Neural progenitor cell (in vitro differentiated cells): ENCODE data around the gene TASOR2. TPM values are rescaled to one million over a fixed set of nuclear protein-coding genes. Genes with fewer than 3 reads are reported as not detected.

Experiments
- DNase-seq: peaks from one replicate; pipeline ENCODE4 v3.0.0-alpha.2; 2016; ENCODE audit warnings: low spot score
- H2AFZ ChIP-seq: fragments of 200-600 bp; sonication (generic); replicated peaks from 2 replicates; pipeline ENCODE4 v1.6.1; 2016; ENCODE audit warnings: antibody characterized with exemption
- H3F3A ChIP-seq: fragments of 200-600 bp; sonication (generic); 2 replicates; pipeline ENCODE4 v1.6.1; 2016; ENCODE audit warnings: antibody characterized with exemption, low read depth
- H3K27ac ChIP-seq: fragments of 200-600 bp; sonication (generic); 2 replicates; pipeline ENCODE4 v1.5.1; 2016; ENCODE audit warnings: mild to moderate bottlenecking
- H3K27me3 ChIP-seq: fragments of 200-600 bp; sonication (generic); 2 replicates; pipeline ENCODE4 v1.6.1; 2016; ENCODE audit warnings: mild to moderate bottlenecking, moderate library complexity
- H3K36me3 ChIP-seq: fragments of 200-600 bp; sonication (generic); 2 replicates; pipeline ENCODE4 v1.5.1; 2016
- H3K4me1 ChIP-seq: fragments of 200-600 bp; sonication (generic); 2 replicates; pipeline ENCODE4 v1.6.1; 2016; ENCODE audit warnings: mixed run types
- H3K4me2 ChIP-seq: fragments of 200-600 bp; sonication (generic); 2 replicates; pipeline ENCODE4 v1.6.1; 2016
- H3K4me3 ChIP-seq: fragments of 200-600 bp; sonication (generic); 2 replicates; pipeline ENCODE4 v1.5.1; 2016
- H3K79me2 ChIP-seq: fragments of 200-600 bp; sonication (generic); 2 replicates; pipeline ENCODE4 v1.6.1; 2016; ENCODE audit warnings: low read depth
- H3K9ac ChIP-seq: fragments of 200-600 bp; sonication (generic); 2 replicates; pipeline ENCODE4 v1.6.1; 2016
- H3K9me3 ChIP-seq: fragments of 200-600 bp; sonication (generic); 2 replicates; pipeline ENCODE4 v1.5.1; 2016; ENCODE audit warnings: low read depth
- H4K20me1 ChIP-seq: fragments of 200-600 bp; sonication (generic); 2 replicates; pipeline ENCODE4 v1.6.1; 2016; ENCODE audit warnings: low read depth
- H3K27ac Mint-ChIP-seq: 3 replicates; pipeline ENCODE4 v1.8.0; 2021; ENCODE audit warnings: mixed read lengths
- H3K27me3 Mint-ChIP-seq: 2 replicates; pipeline ENCODE4 v1.8.0; 2022; ENCODE audit warnings: low read depth, mild to moderate bottlenecking, inconsistent platforms, moderate library complexity, mixed read lengths; ENCODE audit not compliant: insufficient read depth
- H3K36me3 Mint-ChIP-seq: 3 replicates; pipeline ENCODE4 v1.8.0; 2021; ENCODE audit warnings: mixed read lengths
- H3K4me1 Mint-ChIP-seq: 3 replicates; pipeline ENCODE4 v1.8.0; 2021; ENCODE audit warnings: mixed read lengths
- H3K4me3 Mint-ChIP-seq: 3 replicates; pipeline ENCODE4 v1.8.0; 2021; ENCODE audit warnings: mild to moderate bottlenecking, moderate library complexity, mixed read lengths
- H3K9me3 Mint-ChIP-seq: 3 replicates; pipeline ENCODE4 v1.8.0; 2020; ENCODE audit warnings: mixed read lengths
- CTCF ChIP-seq: fragments of 200-600 bp; sonication (generic); IDR thresholded peaks from 2 replicates; pipeline ENCODE4 v1.5.1; 2017; ENCODE audit warnings: antibody characterized with exemption, mild to moderate bottlenecking
- EZH2 ChIP-seq: fragments of 200-600 bp; sonication (generic); IDR thresholded peaks from 2 replicates; pipeline ENCODE4 v1.6.1; 2017; ENCODE audit warnings: antibody characterized with exemption, mild to moderate bottlenecking, moderate library complexity
- EZH2phosphoT487 ChIP-seq: fragments of 200-600 bp; sonication (generic); IDR thresholded peaks from 2 replicates; pipeline ENCODE4 v1.6.1; 2017; ENCODE audit warnings: antibody characterized with exemption
- total RNA-seq: library from RNA; depleted of rRNA; stranded (reverse); fragments of >200 nt; gene quantifications from 2 replicates; pipeline ENCODE4 v1.2.3, GENCODE V29; 2015; ENCODE audit warnings: low replicate concordance

The TASOR2 gene
- total RNA-seq, 1 donor from 2014 or later, result 32.7 TPM

DNA sequence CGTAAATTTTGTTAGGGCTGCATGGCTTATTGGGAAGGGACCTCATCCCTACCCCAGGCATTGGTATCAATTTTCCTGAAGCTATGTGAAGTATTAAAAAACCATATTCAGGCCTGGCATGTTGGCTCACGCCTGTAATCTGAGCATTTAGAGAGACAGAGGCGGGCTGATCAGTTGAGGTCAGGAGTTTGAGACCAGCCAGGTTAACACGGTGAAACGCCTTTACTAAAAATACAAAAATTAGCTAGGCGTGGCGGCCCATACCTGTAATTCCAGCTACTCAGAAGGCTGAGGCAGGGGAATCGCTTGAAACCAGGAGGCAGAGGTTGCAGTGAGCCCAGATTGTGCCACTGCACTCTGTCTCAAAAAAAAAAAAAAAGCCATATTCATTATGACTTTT, 7.1 kb downstream of the TASOR2 start:
- H3K27ac Mint-ChIP-seq, result no peak overlapping the region
- peak overlapping the region; percentile 83 for H3K4me3 Mint-ChIP-seq
- no peak overlapping the region for H3K9ac ChIP-seq

GRCh38 chr10:5692461-5693358, 8.1 kb downstream of the TASOR2 start:
- H3K9me3 Mint-ChIP-seq, result no peaks in the 10 kb centered on the region
- Histone ChIP-seq H3K4me1 (peaks cover 17% of the 10 kb centered on the region), H3K4me2 (peak overlapping the region; percentile 86), H3K9ac (peak overlapping the region; percentile 56), H3K27ac (no peak overlapping the region), H3F3A (peaks cover 13% of the 10 kb centered on the region), H3K9me3 (no peaks in the 10 kb centered on the region), H4K20me1 (peaks cover 24% of the 10 kb centered on the region), H3K4me3 (peak overlapping the region; percentile 83), H3K79me2 (peaks cover 99% of the 10 kb centered on the region), H3K27me3 (no peaks in the 10 kb centered on the region), H3K36me3 (no peaks in the 10 kb centered on the region), H2AFZ (peak overlapping the region; percentile 90)
- DNase-seq, result peak; percentile 80
- H3K36me3 Mint-ChIP-seq, result peaks cover 2% of the 10 kb centered on the region
- H3K27ac Mint-ChIP-seq, result peak overlapping the region; percentile 96
- no peaks in the 10 kb centered on the region for H3K27me3 Mint-ChIP-seq
- peak overlapping the region; percentile 87 for H3K4me3 Mint-ChIP-seq
- no peak for TF ChIP-seq CTCF
- no peak for TF ChIP-seq EZH2
- no peak for TF ChIP-seq EZH2phosphoT487
- H3K4me1 Mint-ChIP-seq, result peaks cover 21% of the 10 kb centered on the region

More for the DNA sequence above, 7.1 kb downstream of the TASOR2 start:
- no peak for TF ChIP-seq CTCF
- no peak for TF ChIP-seq EZH2phosphoT487
- TF ChIP-seq EZH2, result no peak
- no peaks in the 10 kb centered on the region for H3K36me3 ChIP-seq
- H3K4me1 Mint-ChIP-seq, result peaks cover 23% of the 10 kb centered on the region
- peaks cover 100% of the 10 kb centered on the region for H3K79me2 ChIP-seq
- H3K27me3 Mint-ChIP-seq, result no peaks in the 10 kb centered on the region
- H3K27me3 ChIP-seq, result no peaks in the 10 kb centered on the region
- H3K9me3 ChIP-seq, result no peaks in the 10 kb centered on the region
- peaks cover 27% of the 10 kb centered on the region for H4K20me1 ChIP-seq
- no peaks in the 10 kb centered on the region for H3K9me3 Mint-ChIP-seq
- no peak overlapping the region for H2AFZ ChIP-seq
- H3K36me3 Mint-ChIP-seq, result peaks cover 2% of the 10 kb centered on the region
- DNase-seq, result no peak
- H3F3A ChIP-seq, result peaks cover 13% of the 10 kb centered on the region
- H3K4me3 ChIP-seq, result peak overlapping the region; percentile 83
- H3K4me2 ChIP-seq, result peak overlapping the region; percentile 86
- H3K4me1 ChIP-seq, result peaks cover 17% of the 10 kb centered on the region
- no peak overlapping the region for H3K27ac ChIP-seq

DNA sequence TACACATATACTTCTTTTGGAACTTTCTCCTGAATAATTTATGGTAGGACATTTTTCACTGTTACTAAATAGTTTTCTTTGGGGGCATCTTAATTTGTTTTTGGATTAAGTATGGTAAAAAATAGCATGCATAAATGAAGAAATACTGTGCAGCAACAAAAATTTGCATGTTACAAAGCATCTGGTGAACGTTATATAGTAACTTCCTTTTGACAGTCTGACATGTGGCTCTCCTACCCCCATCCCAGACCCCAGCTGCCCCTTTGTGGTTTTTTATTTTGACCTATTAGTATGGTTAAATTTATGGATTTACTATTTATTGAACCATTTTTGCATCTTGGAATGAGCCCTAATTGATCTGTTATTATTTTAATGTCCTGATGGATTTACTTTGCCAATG, 9.9 kb downstream of the TASOR2 start:
- Histone ChIP-seq H3K9ac (no peak overlapping the region), H3K79me2 (peaks cover 99% of the 10 kb centered on the region), H3K4me1 (peaks cover 17% of the 10 kb centered on the region), H2AFZ (no peak overlapping the region), H4K20me1 (peaks cover 24% of the 10 kb centered on the region), H3K4me3 (no peak overlapping the region), H3K36me3 (no peaks in the 10 kb centered on the region), H3K4me2 (no peak overlapping the region), H3F3A (peaks cover 13% of the 10 kb centered on the region), H3K9me3 (no peaks in the 10 kb centered on the region), H3K27ac (no peak overlapping the region), H3K27me3 (no peaks in the 10 kb centered on the region)
- H3K4me1 Mint-ChIP-seq, result peaks cover 19% of the 10 kb centered on the region
- DNase-seq, result no peak
- no peak overlapping the region for H3K4me3 Mint-ChIP-seq
- TF ChIP-seq CTCF, result no peak
- no peak for TF ChIP-seq EZH2
- no peak for TF ChIP-seq EZH2phosphoT487
- no peaks in the 10 kb centered on the region for H3K36me3 Mint-ChIP-seq
- H3K27me3 Mint-ChIP-seq, result no peaks in the 10 kb centered on the region
- H3K27ac Mint-ChIP-seq, result no peak overlapping the region
- no peaks in the 10 kb centered on the region for H3K9me3 Mint-ChIP-seq
